H1 (cell line): Measurements from ENCODE around the gene CBFA2T2. TPM values are rescaled to one million over a fixed set of nuclear protein-coding genes. Genes with fewer than 3 reads are reported as not detected.

ENCODE experiments used
- CHD2 ChIP-seq: IDR thresholded peaks from 2 replicates; pipeline ENCODE4 v1.6.1; 2012; ENCODE audit warnings: low read length, improper control_type of control experiment
- polyA plus RNA-seq, 7 experiments: library from polyadenylated mRNA; depleted of rRNA in 3 of 7; stranded (reverse) in 5 of 7; unstranded in 2 of 7; fragments of >200 nt in 5 of 7; fragments of 200-250 nt in 2 of 7; gene quantifications; 1 replicate in 5 of 7; 2 replicates in 1 of 7; 4 replicates in 1 of 7; pipeline versions ENCODE4 v1.2.1 to v1.2.3, GENCODE V29; 2011 to 2013; ENCODE audit warnings: missing spikeins in 2 of 7, mixed read lengths in 2 of 7
- total RNA-seq: library from RNA; stranded (reverse); fragmentation: NEBNext Ultra II Directional; extraction: Animal tissue kit (Norgen Biotek cat#: 25700); gene quantifications from 2 replicates; pipeline ENCODE4 v1.2.1, GENCODE V29; 2021

The CBFA2T2 gene
- total and polyA plus RNA-seq, 2 of the 8 experiments (the other 6 are each of a cell fraction or from before 2014, with no cell fraction given) = 11.6 to 12.9 TPM

- no peak for TF ChIP-seq CHD2
These were observed 183.2 kb downstream of the CBFA2T2 start (continued) for GRCh38 chr20:33673114-33673409.
